HG03064 (cell line): ENCODE data around the gene ELL2.
A peak's percentile ranks its signal among the peaks of the same experiment; 100 is the strongest.

Experiments used
- ATAC-seq: cut with Tn5 transposase; IDR thresholded peaks from one replicate; pipeline ENCODE4 v1.9.1; 2021; ENCODE audit warnings: low read depth; ENCODE audit not compliant: unreplicated experiment

Gene ELL2

GRCh38 chr5:95958310-95959014 lies 3.2 kb downstream of the ELL2 start:
- ATAC-seq: no peak

GRCh38 chr5:95957561-95958203 lies 4.0 kb downstream of the ELL2 start:
- no peak for ATAC-seq

GRCh38 chr5:95956900-95957293 lies 4.8 kb downstream of the ELL2 start:
- no peak for ATAC-seq

- no peak for ATAC-seq
These were observed 5.4 kb downstream of the ELL2 start for GRCh38 chr5:95956021-95956899.

- no peak for ATAC-seq
These were observed 6.9 kb downstream of the ELL2 start for GRCh38 chr5:95954716-95955115.

GRCh38 chr5:95953021-95953702 lies 8.5 kb downstream of the ELL2 start:
- no peak for ATAC-seq

GRCh38 chr5:95951916-95952315 lies 9.7 kb downstream of the ELL2 start:
- ATAC-seq: no peak

GRCh38 chr5:95949810-95950209 lies 11.8 kb downstream of the ELL2 start:
- peak; percentile 85 for ATAC-seq

- no peak for ATAC-seq
These were observed 13.0 kb downstream of the ELL2 start for GRCh38 chr5:95948631-95949030.

GRCh38 chr5:95946451-95946850 lies 15.2 kb downstream of the ELL2 start:
- no peak for ATAC-seq

GRCh38 chr5:95942968-95943367 lies 18.7 kb downstream of the ELL2 start:
- ATAC-seq: no peak

GRCh38 chr5:95942414-95942813 lies 19.2 kb downstream of the ELL2 start:
- no peak for ATAC-seq

GRCh38 chr5:95941756-95942155 lies 19.9 kb downstream of the ELL2 start:
- no peak for ATAC-seq

- no peak for ATAC-seq
These were observed 20.6 kb downstream of the ELL2 start for GRCh38 chr5:95940758-95941682.

- ATAC-seq: peak; percentile 72
These were observed 22.2 kb downstream of the ELL2 start for GRCh38 chr5:95939465-95939864.

- no peak for ATAC-seq
These were observed 22.9 kb downstream of the ELL2 start for GRCh38 chr5:95938766-95939165.

- no peak for ATAC-seq
These were observed 23.3 kb downstream of the ELL2 start for GRCh38 chr5:95938347-95938746.

- no peak for ATAC-seq
These were observed 24.0 kb downstream of the ELL2 start for GRCh38 chr5:95937607-95938152.

GRCh38 chr5:95936812-95937397 lies 24.7 kb downstream of the ELL2 start:
- no peak for ATAC-seq
